Measurements from ENCODE around the gene HECTD2.
"Not testable (repeated sequence)": the region's sequence is repeated elsewhere in the genome, so short reads cannot be mapped to it uniquely, and the experiment has no call there.

DNA sequence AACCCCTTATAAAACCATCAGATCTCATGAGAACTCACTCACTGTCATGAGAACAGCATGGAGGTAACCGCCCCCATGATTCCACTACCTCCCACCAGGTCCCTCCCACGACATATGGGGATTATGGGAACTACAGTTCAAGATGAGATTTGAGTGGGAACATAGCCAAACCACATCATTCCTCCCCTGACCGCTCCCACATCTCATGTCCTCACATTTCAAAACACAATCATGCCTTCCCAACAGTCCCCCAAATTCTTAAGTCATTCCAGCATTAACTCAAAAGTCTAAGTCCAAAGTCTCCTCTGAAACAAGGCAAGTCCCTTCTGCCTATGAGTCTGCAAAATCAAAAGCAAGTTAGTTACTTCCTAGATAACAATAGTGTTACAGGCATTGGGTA lies 150.7 kb downstream of the HECTD2 start:
- TF ChIP-seq, protein P1, sequence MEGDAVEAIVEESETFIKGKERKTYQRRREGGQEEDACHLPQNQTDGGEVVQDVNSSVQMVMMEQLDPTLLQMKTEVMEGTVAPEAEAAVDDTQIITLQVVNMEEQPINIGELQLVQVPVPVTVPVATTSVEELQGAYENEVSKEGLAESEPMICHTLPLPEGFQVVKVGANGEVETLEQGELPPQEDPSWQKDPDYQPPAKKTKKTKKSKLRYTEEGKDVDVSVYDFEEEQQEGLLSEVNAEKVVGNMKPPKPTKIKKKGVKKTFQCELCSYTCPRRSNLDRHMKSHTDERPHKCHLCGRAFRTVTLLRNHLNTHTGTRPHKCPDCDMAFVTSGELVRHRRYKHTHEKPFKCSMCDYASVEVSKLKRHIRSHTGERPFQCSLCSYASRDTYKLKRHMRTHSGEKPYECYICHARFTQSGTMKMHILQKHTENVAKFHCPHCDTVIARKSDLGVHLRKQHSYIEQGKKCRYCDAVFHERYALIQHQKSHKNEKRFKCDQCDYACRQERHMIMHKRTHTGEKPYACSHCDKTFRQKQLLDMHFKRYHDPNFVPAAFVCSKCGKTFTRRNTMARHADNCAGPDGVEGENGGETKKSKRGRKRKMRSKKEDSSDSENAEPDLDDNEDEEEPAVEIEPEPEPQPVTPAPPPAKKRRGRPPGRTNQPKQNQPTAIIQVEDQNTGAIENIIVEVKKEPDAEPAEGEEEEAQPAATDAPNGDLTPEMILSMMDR (IDR thresholded peaks at IDR 0.05), result not testable (repeated sequence)
- not testable (repeated sequence) for TF ChIP-seq POLR2A (IDR thresholded peaks at IDR 0.05)
